Heart left ventricle (tissue), 13 donors: ENCODE results near the gene HIBCH.

Experiments
- POLR2A ChIP-seq, 2 donors: fragments of 450-650 bp; IDR thresholded peaks; one replicate each; pipeline ENCODE4 v1.6.1; 2017; ENCODE audit warnings: antibody characterized with exemption in 2 of 2, mild to moderate bottlenecking in 2 of 2, moderate library complexity in 2 of 2
- TF ChIP-seq, protein P1 (sequence below), 12 donors: fragments of 200-600 bp; sonication (generic) in 4 of 12; IDR thresholded peaks; one replicate each; pipeline versions ENCODE4 v1.5.0 to v1.8.0; 2018 to 2022; ENCODE audit warnings: antibody characterized with exemption in 12 of 12, mild to moderate bottlenecking in 5 of 12
- donor health status: ischemic (EF 13 %, LVEDD 7.1; RV severe dilation, severe dysfunction).
- donor health status: DM: no; HTN: yes; CAD: no.
- donor health status: DM: no; HTN: no; CAD: no.
- donor health status: ischemic (EF 25% LVEDD 6.9; RV normal size, moderate dysfunction).
- donor health status: ischemic (EF 25% LVEDD 5.7; RV mildly dilated, moderate dysfunction).
- donor health status: ischemic (EF 35%, LVEDD 5.7; RV mildly dilated, moderate dysfunction).
- donor health status: nonischemic (EF 11% LVEDD 7.7; RV severe dilation, severe dysfunction).
- donor health status: DM: yes; HTN: yes; CAD: no.
- donor health status: PGD.
- donor health status: ischemic (EF 29% LVEDD 5.4; RV normal size, mild dysfunction).
- donor health status: nonischemic (EF 23%, LVEDD 6.1; RV moderate dilation, normal function).

- TF ChIP-seq, protein P1, sequence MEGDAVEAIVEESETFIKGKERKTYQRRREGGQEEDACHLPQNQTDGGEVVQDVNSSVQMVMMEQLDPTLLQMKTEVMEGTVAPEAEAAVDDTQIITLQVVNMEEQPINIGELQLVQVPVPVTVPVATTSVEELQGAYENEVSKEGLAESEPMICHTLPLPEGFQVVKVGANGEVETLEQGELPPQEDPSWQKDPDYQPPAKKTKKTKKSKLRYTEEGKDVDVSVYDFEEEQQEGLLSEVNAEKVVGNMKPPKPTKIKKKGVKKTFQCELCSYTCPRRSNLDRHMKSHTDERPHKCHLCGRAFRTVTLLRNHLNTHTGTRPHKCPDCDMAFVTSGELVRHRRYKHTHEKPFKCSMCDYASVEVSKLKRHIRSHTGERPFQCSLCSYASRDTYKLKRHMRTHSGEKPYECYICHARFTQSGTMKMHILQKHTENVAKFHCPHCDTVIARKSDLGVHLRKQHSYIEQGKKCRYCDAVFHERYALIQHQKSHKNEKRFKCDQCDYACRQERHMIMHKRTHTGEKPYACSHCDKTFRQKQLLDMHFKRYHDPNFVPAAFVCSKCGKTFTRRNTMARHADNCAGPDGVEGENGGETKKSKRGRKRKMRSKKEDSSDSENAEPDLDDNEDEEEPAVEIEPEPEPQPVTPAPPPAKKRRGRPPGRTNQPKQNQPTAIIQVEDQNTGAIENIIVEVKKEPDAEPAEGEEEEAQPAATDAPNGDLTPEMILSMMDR (IDR thresholded peaks at IDR 0.05) = no peak
- TF ChIP-seq POLR2A (IDR thresholded peaks at IDR 0.05) = no peak
These were observed 117.0 kb downstream of the HIBCH start for GRCh38 chr2:190202604-190203003.
